NCI-H1048 (cell line): Measurements from ENCODE around the gene EPHB2.
"Not testable (repeated sequence)": the region's sequence is repeated elsewhere in the genome, so short reads cannot be mapped to it uniquely, and the experiment has no call there.

Experiments used
- DNase-seq: peaks from one replicate; lab custom pipeline; 2025; lab: John Stamatoyannopoulos, UW

The EPHB2 gene

DNA sequence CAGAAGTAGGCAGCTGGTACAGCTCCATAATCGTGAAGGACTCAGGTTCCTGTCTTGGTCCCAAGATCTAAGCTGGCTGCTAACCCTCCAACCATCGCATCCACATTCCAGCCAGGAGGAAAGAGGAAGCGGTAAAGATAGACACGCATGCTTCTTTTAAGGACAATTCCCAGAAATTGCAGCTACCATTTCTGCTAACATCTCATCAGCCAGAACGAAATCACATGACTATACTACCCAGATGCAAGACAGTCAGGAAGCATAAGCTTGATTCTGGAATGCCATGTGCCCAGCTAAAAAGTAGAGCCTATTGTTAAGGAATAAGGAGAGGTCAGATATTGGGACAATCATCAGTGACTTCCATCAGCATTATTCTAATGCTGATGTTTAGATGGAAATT is 110.4 kb downstream of the EPHB2 start:
- DNase-seq = no peak

- no peak for DNase-seq
These were observed 111.7 kb downstream of the EPHB2 start for GRCh38 chr1:22822371-22822770.

- no peak for DNase-seq
These were observed 113.8 kb downstream of the EPHB2 start for GRCh38 chr1:22824466-22824865.

DNA sequence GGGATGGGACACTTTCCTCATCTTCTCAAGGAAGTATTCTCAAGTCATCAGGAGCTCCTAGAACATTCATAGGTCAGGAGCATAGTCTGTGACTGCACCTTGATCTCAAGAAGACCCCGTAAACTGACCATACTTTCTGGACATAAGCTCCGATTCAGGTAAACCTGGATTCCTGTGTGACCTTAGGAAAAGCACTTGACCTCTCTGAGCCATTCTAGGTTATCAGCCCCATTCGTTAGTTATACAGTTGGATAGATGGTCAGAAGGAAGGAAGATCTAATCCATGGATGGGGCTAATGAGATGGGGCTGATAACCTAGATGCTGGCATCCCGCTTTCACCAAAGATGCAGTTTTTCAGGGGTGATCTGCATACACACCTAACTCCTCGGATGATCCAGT is 114.3 kb downstream of the EPHB2 start:
- DNase-seq = no peak

- no peak for DNase-seq
These were observed 115.0 kb downstream of the EPHB2 start for GRCh38 chr1:22825486-22826189.

GRCh38 chr1:22826604-22827580 is 116.3 kb downstream of the EPHB2 start:
- no peak for DNase-seq

- DNase-seq = no peak
These were observed 117.2 kb downstream of the EPHB2 start for GRCh38 chr1:22827666-22828483.

GRCh38 chr1:22828484-22829308 is 118.1 kb downstream of the EPHB2 start:
- DNase-seq = no peak

GRCh38 chr1:22829309-22829989 is 118.8 kb downstream of the EPHB2 start:
- no peak for DNase-seq

GRCh38 chr1:22830041-22830566 is 119.5 kb downstream of the EPHB2 start:
- DNase-seq = no peak

DNA sequence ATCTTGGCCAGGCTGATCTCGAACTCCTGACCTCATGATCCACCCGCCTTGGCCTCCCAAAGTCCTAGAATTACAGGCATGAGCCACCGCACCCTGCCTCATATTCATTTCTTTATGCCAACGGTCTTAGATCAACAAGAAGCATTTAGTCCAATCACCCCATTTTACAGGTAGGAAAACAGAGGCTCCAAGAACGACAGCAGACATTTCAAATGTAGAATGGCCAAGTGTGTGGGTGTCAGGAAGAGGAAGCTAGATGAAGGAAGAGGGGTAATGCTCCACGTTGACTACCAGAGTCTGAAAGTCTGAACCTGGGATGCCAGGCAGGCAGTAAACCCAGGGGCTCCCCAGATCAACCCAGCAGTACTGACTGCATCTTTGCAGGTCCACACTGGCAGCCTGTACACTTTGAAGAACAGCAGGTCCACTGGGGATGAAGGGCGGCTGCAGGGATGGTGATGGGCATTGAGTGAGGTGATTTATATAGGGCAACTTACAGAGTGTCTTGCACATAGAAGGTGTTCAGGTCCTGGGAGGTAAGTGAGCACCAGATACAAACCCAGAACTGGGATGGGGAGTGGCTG is 120.2 kb downstream of the EPHB2 start:
- no peak for DNase-seq

DNA sequence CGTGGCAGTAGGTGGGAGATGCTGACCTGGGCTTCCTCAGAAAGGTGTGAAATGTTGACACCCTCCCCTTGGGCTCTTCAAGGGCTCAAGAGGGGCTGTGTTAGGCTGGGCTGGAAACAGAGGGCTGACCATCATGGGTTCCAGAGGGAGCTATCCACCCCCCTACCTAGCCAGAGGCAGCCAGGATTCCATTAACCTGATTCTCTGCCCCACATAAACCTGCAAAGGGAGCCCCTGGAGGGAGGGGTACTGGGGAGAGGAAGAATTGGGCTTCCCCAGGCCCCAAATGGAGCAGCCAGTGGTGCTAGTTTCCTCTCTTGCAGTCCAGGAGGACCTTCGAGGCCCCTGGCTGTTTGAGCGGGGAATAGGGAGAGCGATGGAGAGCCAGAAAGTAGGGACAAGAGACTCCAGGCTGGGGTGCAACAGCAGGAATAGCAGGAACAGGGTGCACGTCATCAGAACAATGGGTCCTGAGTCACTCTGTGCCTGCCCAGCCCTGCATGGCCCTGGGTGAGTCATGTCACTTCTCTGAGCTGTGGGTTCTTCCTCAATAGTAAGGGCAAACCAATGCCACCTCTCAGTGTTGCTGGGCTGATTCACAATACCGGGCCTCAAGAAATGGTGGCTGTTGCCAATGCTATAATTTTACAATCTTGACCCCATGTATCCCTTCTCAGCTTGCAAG is 121.2 kb downstream of the EPHB2 start:
- DNase-seq = no peak

GRCh38 chr1:22832414-22832786 is 121.8 kb downstream of the EPHB2 start:
- DNase-seq = no peak

GRCh38 chr1:22833699-22834098 is 123.1 kb downstream of the EPHB2 start:
- DNase-seq = no peak

GRCh38 chr1:22834420-22834819 is 123.8 kb downstream of the EPHB2 start:
- DNase-seq = not testable (repeated sequence)

GRCh38 chr1:22835636-22836319 is 125.1 kb downstream of the EPHB2 start:
- DNase-seq = no peak

- no peak for DNase-seq
These were observed 126.2 kb downstream of the EPHB2 start for GRCh38 chr1:22836850-22837249.

DNA sequence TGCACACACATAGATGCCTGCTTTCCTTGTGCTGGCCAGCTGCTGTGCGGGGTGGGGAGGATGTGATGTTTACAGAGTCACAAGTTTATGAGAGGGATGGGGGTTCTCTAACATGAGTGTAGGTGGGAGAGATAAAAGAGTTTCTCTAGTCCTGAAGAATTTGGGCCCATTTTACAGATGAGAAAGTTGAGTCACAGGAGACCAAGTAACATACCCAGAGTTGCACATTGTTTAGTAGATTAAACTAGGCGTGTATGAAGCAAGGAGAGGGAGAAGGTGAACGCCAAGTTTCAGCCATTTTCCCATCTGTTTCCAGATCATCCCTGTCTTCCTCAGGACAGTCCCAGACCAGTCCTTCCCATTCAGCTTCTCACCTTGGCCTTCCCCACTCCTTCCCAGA is 126.7 kb downstream of the EPHB2 start:
- no peak for DNase-seq

GRCh38 chr1:22838965-22839364 is 128.3 kb downstream of the EPHB2 start:
- no peak for DNase-seq
